ENCODE data around the gene SUGCT. TPM values are rescaled to one million over a fixed set of nuclear protein-coding genes. Genes with fewer than 3 reads are reported as not detected.

SUGCT gene
- total and polyA plus RNA-seq, 9 of the 15 experiments (the other 6 are each of a cell fraction or from before 2014, with no cell fraction given) = 0.58 to 2.5 (median 1.4) TPM

DNA sequence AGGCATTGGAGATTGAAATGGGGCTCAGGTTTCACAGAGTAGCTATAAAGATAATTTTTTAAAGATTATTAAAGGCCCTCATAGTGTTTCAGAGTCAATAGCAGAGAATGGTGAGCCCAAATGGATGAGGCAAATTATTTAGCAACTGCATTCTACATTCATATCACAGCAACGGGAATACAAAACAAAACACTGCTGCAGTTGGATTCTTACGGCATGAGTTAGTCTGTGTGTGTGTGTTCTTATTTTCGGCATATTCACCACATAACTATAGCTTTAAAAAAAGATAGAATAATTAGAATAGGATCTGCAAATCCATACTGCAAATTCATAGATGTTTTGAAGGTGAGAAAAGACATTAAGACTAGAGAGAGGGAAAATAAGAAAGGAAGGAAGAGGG is 66.0 kb downstream of the SUGCT start:
- no peak for TF ChIP-seq DNMT1 (IDR thresholded peaks at IDR 0.05)
- TF ChIP-seq, protein P1, sequence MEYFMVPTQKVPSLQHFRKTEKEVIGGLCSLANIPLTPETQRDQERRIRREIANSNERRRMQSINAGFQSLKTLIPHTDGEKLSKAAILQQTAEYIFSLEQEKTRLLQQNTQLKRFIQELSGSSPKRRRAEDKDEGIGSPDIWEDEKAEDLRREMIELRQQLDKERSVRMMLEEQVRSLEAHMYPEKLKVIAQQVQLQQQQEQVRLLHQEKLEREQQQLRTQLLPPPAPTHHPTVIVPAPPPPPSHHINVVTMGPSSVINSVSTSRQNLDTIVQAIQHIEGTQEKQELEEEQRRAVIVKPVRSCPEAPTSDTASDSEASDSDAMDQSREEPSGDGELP (CRISPR knock-in tag; IDR thresholded peaks at IDR 0.05; ENCODE audit: borderline replicate concordance) = no peak
- TF ChIP-seq ZNF282 (CRISPR knock-in tag; IDR thresholded peaks at IDR 0.05) = no peak
- no peak for TF ChIP-seq ELF1 (tag; IDR thresholded peaks at IDR 0.05)
- ATAC-seq (no peak), DNase-seq (ENCODE audit: extremely low read depth in 1 of 4, low spot score in 3 of 4) (no peak), FAIRE-seq (no peak)
- Histone ChIP-seq H3K9ac (ENCODE audit: insufficient read depth in 1 of 2, low read depth in 2 of 2, low read length in 2 of 2) (no peak overlapping the region), H3K9me1 (ENCODE audit: control insufficient read depth, insufficient read depth, low read length) (no peaks in the 10 kb centered on the region), H3K4me2 (ENCODE audit: insufficient read depth, low read length) (no peak overlapping the region), H3K27ac (ENCODE audit: extremely low read depth, low read depth, low read length) (no peak overlapping the region), H3K9me3 (replicated peaks; ENCODE audit: control insufficient read depth, insufficient read depth, low read depth, low read length) (no peaks in the 10 kb centered on the region), H3K4me3 (no peak overlapping the region), H4K20me1 (replicated peaks; ENCODE audit: control insufficient read depth, insufficient read depth, low read length) (no peaks in the 10 kb centered on the region), H3K79me2 (ENCODE audit: control insufficient read depth, insufficient read depth, low read length) (no peaks in the 10 kb centered on the region), H3K36me3 (ENCODE audit: control insufficient read depth, insufficient read depth, low read length) (no peaks in the 10 kb centered on the region), H2AFZ (ENCODE audit: low read depth, low read length) (no peak overlapping the region), H3K4me1 (replicated peaks in 1 of 2; ENCODE audit: control insufficient read depth in 2 of 2, insufficient read depth in 2 of 2, low read length in 2 of 2) (no peaks in the 10 kb centered on the region), H3K27me3 (ENCODE audit: control insufficient read depth in 2 of 2, insufficient read depth in 2 of 2, low read length in 2 of 2) (no peaks in the 10 kb centered on the region; a peak in 1 of 5 replicates)
- in situ Hi-C loops (cut with MboI) = no loop called here
- ChIA-PET POLR2A (interaction anchor here (0.6 kb wide), 1 partner anchor 251 kb away, joined by 3 read pairs; the partner anchor contains the start of gene CDK13), CTCF (ENCODE audit: low intra/inter-chr PET ratio) (no interaction called here)
- 0% methylated on average over 3 of the region's 3 CpGs for WGBS (ENCODE audit: insufficient coverage, low coverage, missing lambda C conversion rate)
- intact Hi-C loops (cut with micrococcal nuclease) = no loop called here
- BruUV-seq (replicated peaks) = no TSS peak

DNA sequence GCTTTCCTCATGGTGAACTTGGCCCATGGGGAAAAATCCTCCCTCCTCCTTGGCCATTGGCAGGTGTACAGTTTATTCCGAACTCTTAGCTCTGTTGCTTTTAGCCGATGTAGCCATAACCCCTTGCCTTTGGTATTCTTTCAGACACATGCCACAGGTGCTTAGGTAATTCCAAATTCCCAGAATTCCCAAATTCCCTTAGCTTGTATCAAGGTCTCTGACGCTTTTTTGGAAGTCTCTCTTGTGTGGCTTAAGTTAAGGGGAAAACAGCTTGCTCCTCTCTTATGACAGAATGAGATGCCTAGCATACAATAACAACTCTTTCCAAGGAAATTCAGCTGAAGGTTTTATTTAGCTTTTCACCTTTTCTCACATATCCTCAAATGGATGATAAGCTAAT is 68.0 kb downstream of the SUGCT start:
- Histone ChIP-seq H3K27ac (ENCODE audit: extremely low read depth, low read depth, low read length) (no peak overlapping the region), H3K79me2 (ENCODE audit: control insufficient read depth, insufficient read depth, low read length) (no peaks in the 10 kb centered on the region), H3K4me3 (no peak overlapping the region), H3K9ac (ENCODE audit: insufficient read depth in 1 of 2, low read depth in 2 of 2, low read length in 2 of 2) (no peak overlapping the region), H3K27me3 (ENCODE audit: control insufficient read depth in 2 of 2, insufficient read depth in 2 of 2, low read length in 2 of 2) (peaks cover 0 to 7% of the 10 kb centered on the region in 2 experiments; a peak in 1 of 5 replicates), H3K9me1 (ENCODE audit: control insufficient read depth, insufficient read depth, low read length) (no peaks in the 10 kb centered on the region), H3K36me3 (ENCODE audit: control insufficient read depth, insufficient read depth, low read length) (no peaks in the 10 kb centered on the region), H3K9me3 (replicated peaks; ENCODE audit: control insufficient read depth, insufficient read depth, low read depth, low read length) (no peaks in the 10 kb centered on the region), H2AFZ (ENCODE audit: low read depth, low read length) (no peak overlapping the region), H4K20me1 (replicated peaks; ENCODE audit: control insufficient read depth, insufficient read depth, low read length) (no peaks in the 10 kb centered on the region), H3K4me1 (replicated peaks in 1 of 2; ENCODE audit: control insufficient read depth in 2 of 2, insufficient read depth in 2 of 2, low read length in 2 of 2) (no peaks in the 10 kb centered on the region), H3K4me2 (ENCODE audit: insufficient read depth, low read length) (no peak overlapping the region)
- ChIA-PET CTCF (ENCODE audit: low intra/inter-chr PET ratio) (no interaction called here), POLR2A (interaction anchor here (0.6 kb wide), 1 partner anchor 37 kb away, joined by 3 read pairs; no protein-coding TSS in a partner anchor)
- no peak for ATAC-seq
- in situ Hi-C loops (cut with MboI) = no loop called here
- WGBS (ENCODE audit: insufficient coverage, low coverage, missing lambda C conversion rate) = 8% methylated on average over 3 of the region's 3 CpGs
- FAIRE-seq = no peak
- intact Hi-C loops (cut with micrococcal nuclease) = no loop called here
- BruUV-seq (replicated peaks) = no TSS peak
- no peak for DNase-seq (ENCODE audit: extremely low read depth in 1 of 4, low spot score in 3 of 4)
- TF ChIP-seq GTF2E2 (tag; IDR thresholded peaks at IDR 0.05) = no peak
- TF ChIP-seq FOS (IDR thresholded peaks at IDR 0.05; ENCODE audit: extremely low read depth, insufficient read length) = no peak
- no peak for TF ChIP-seq CHD4 (IDR thresholded peaks at IDR 0.05; ENCODE audit: insufficient read depth, insufficient replicate concordance, low read depth, low read length, poor library complexity, severe bottlenecking)
- no peak for TF ChIP-seq ARHGAP35 (IDR thresholded peaks at IDR 0.05; ENCODE audit: partially characterized antibody)
- no peak for TF ChIP-seq HCFC1 (IDR thresholded peaks at IDR 0.05; ENCODE audit: low read depth, low read length)
- no peak for TF ChIP-seq ARID1B (IDR thresholded peaks at IDR 0.05)
- no peak for TF ChIP-seq FOSL1 (tag; conservative IDR thresholded peaks at IDR 0.05)
- TF ChIP-seq TRIM28 (IDR thresholded peaks at IDR 0.05) = no peak
- TF ChIP-seq, protein P2, sequence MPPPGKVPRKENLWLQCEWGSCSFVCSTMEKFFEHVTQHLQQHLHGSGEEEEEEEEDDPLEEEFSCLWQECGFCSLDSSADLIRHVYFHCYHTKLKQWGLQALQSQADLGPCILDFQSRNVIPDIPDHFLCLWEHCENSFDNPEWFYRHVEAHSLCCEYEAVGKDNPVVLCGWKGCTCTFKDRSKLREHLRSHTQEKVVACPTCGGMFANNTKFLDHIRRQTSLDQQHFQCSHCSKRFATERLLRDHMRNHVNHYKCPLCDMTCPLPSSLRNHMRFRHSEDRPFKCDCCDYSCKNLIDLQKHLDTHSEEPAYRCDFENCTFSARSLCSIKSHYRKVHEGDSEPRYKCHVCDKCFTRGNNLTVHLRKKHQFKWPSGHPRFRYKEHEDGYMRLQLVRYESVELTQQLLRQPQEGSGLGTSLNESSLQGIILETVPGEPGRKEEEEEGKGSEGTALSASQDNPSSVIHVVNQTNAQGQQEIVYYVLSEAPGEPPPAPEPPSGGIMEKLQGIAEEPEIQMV (tag; conservative IDR thresholded peaks at IDR 0.05; ENCODE audit: low read depth) = no peak

Data from K562 (cell line).